GM12878 (cell line): ENCODE data around the gene ARHGAP44. TPM values are rescaled to one million over a fixed set of nuclear protein-coding genes. Genes with fewer than 3 reads are reported as not detected.

Experiments used
- ATAC-seq: fragments of 200-7000 bp; cut with Tn5 transposase; 3 replicates; pipeline ENCODE4 v1.9.1; 2020; ENCODE audit warnings: mild to moderate bottlenecking, moderate library complexity
- BruUV-seq: library from RNA; stranded (reverse); fragments of 400-500 nt; replicated peaks from 2 replicates; lab custom pipeline; 2021; lab: Mats Ljungman, UMichigan
- CTCF ChIA-PET: fragments of 300-600 bp; sonication (Branson Sonifier 250); formaldehyde crosslinking; extraction: SDS; loops from one replicate; lab custom pipeline; 2021; ENCODE audit warnings: inconsistent platforms; lab: Yijun Ruan, JAX
- POLR2A ChIA-PET: fragments of 350-600 bp; formaldehyde crosslinking; extraction: SDS; loops from one replicate; lab custom pipeline; 2021; ENCODE audit warnings: inconsistent platforms; lab: Charles Lee
- RAD21 ChIA-PET: fragments of 300-600 bp; sonication (Branson Sonifier 250); formaldehyde crosslinking; loops from one replicate; lab custom pipeline; 2023; ENCODE audit warnings: antibody characterized with exemption; ENCODE audit not compliant: unreplicated experiment; lab: Charles Lee
- SMC1A ChIA-PET: fragments of 300-600 bp; sonication (Branson Sonifier 250); formaldehyde crosslinking; loops from one replicate; lab custom pipeline; 2023; ENCODE audit not compliant: unreplicated experiment, uncharacterized antibody; lab: Charles Lee
- DNase-seq: peaks from one replicate; pipeline ENCODE4 v3.0.0-alpha.2; 2011; ENCODE audit warnings: low read depth, low spot score
- FAIRE-seq: peaks from 3 replicates; lab custom pipeline; 2011; peaks lifted over from hg19 to GRCh38; lab: Jason Lieb, UNC
- H2AFZ ChIP-seq: 2 replicates; pipeline ENCODE4 v1.6.0; 2011; ENCODE audit warnings: low read depth, low read length, control low read depth; ENCODE audit not compliant: control insufficient read depth
- H3K27ac ChIP-seq: 2 replicates; pipeline ENCODE4 v1.5.1; 2011; ENCODE audit warnings: control low read depth; ENCODE audit not compliant: control insufficient read depth, insufficient read depth
- H3K27me3 ChIP-seq, 2 experiments: replicated peaks in 1 of 2; 2 replicates each; pipeline versions ENCODE4 v1.6.0 to v1.6.1; 2011; ENCODE audit warnings: low read length in 1 of 2; ENCODE audit not compliant: control insufficient read depth in 2 of 2, insufficient read depth in 2 of 2
- H3K36me3 ChIP-seq, 2 experiments: 2 replicates each; pipeline ENCODE4 v1.5.1; 2011; ENCODE audit warnings: low read length in 1 of 2; ENCODE audit not compliant: control insufficient read depth in 2 of 2, insufficient read depth in 2 of 2
- H3K4me1 ChIP-seq: 2 replicates; pipeline ENCODE4 v1.6.1; 2011; ENCODE audit warnings: mild to moderate bottlenecking, low read length, moderate library complexity, mixed read lengths; ENCODE audit not compliant: control insufficient read depth, insufficient read depth
- H3K4me2 ChIP-seq: 2 replicates; pipeline ENCODE4 v1.6.0; 2011; ENCODE audit warnings: control low read depth; ENCODE audit not compliant: control insufficient read depth, insufficient read depth
- H3K4me3 ChIP-seq: fragments of 200-600 bp; sonication (generic); 2 replicates; pipeline ENCODE4 v1.5.1; 2016
- H3K79me2 ChIP-seq: 2 replicates; pipeline ENCODE4 v1.6.0; 2011; ENCODE audit warnings: low read length; ENCODE audit not compliant: control insufficient read depth, insufficient read depth
- H3K9ac ChIP-seq: 2 replicates; pipeline ENCODE4 v1.8.0; 2011; ENCODE audit warnings: low read length, control low read depth, mixed read lengths; ENCODE audit not compliant: control insufficient read depth, insufficient read depth
- H3K9me3 ChIP-seq: replicated peaks from 3 replicates; pipeline ENCODE4 v1.5.1; 2011; ENCODE audit warnings: mild to moderate bottlenecking, low read length; ENCODE audit not compliant: control insufficient read depth, insufficient read depth
- H4K20me1 ChIP-seq: 2 replicates; pipeline ENCODE4 v1.6.0; 2011; ENCODE audit not compliant: control insufficient read depth, insufficient read depth
- BCL11A ChIP-seq: IDR thresholded peaks from 2 replicates; pipeline ENCODE4 v1.6.1; 2011; ENCODE audit warnings: low read depth, low read length
- BMI1 ChIP-seq: fragments of 450-650 bp; IDR thresholded peaks from 2 replicates; pipeline ENCODE4 v1.6.1; 2016; ENCODE audit warnings: mild to moderate bottlenecking, moderate library complexity, borderline replicate concordance
- CHD2 ChIP-seq: IDR thresholded peaks from 2 replicates; pipeline ENCODE4 v1.6.1; 2011; ENCODE audit warnings: low read depth, low read length, improper control_type of control experiment, borderline replicate concordance
- CREM ChIP-seq: IDR thresholded peaks from 2 replicates; pipeline ENCODE4 v1.6.1; 2014; ENCODE audit warnings: antibody characterized with exemption, low read depth
- LARP7 ChIP-seq: fragments of 450-650 bp; IDR thresholded peaks from 2 replicates; pipeline ENCODE4 v1.6.1; 2017; ENCODE audit warnings: mild to moderate bottlenecking
- MEF2A ChIP-seq: IDR thresholded peaks from 2 replicates; pipeline ENCODE4 v1.6.1; 2011; ENCODE audit warnings: low read depth, mild to moderate bottlenecking, low read length, moderate library complexity; ENCODE audit not compliant: insufficient read depth
- MTA3 ChIP-seq: IDR thresholded peaks from 2 replicates; pipeline ENCODE4 v1.6.1; 2012; ENCODE audit warnings: low read length, inconsistent platforms, borderline replicate concordance
- MXI1 ChIP-seq: fragments of 150-350 bp; IDR thresholded peaks from 2 replicates; pipeline ENCODE4 v1.6.1; 2011; ENCODE audit warnings: low read depth, mild to moderate bottlenecking, inconsistent platforms, low read length, improper control_type of control experiment
- RB1 ChIP-seq: fragments of 450-650 bp; formaldehyde crosslinking; IDR thresholded peaks from 2 replicates; pipeline ENCODE4 v1.6.1; 2017; ENCODE audit warnings: mild to moderate bottlenecking, borderline replicate concordance
- SIN3A ChIP-seq: IDR thresholded peaks from 2 replicates; pipeline ENCODE4 v1.6.1; 2012; ENCODE audit warnings: low read depth, low read length, improper control_type of control experiment
- TCF3 ChIP-seq: IDR thresholded peaks from 2 replicates; pipeline ENCODE4 v1.6.1; 2012; ENCODE audit warnings: low read depth, mild to moderate bottlenecking, low read length, borderline replicate concordance; ENCODE audit not compliant: insufficient read depth
- USF2 ChIP-seq: IDR thresholded peaks from 2 replicates; pipeline ENCODE4 v1.6.1; 2011; ENCODE audit warnings: low read depth, low read length, improper control_type of control experiment, borderline replicate concordance
- ZSCAN29 ChIP-seq: fragments of 450-650 bp; IDR thresholded peaks from 2 replicates; pipeline ENCODE4 v1.6.1; 2017; ENCODE audit warnings: mild to moderate bottlenecking, moderate library complexity
- WGBS: methylation state at CpG from one replicate; pipeline ENCODE4 v1.1.6; 2016; ENCODE audit warnings: low lambda C conversion rate; ENCODE audit not compliant: insufficient replicate concordance, insufficient coverage; ENCODE audit errors: missing lambda C conversion rate; 5-methylcytosine and 5-hydroxymethylcytosine counted together
- in situ Hi-C: fragments of 300-500 bp; cut with MboI; formaldehyde crosslinking; loops from 9 replicates; pipeline ENCODE4 v1.14.3; 2018; ENCODE audit warnings: mixed read lengths
- intact Hi-C: fragments of 100-400 bp; cut with micrococcal nuclease; formaldehyde crosslinking; loops from one replicate; pipeline ENCODE4 v1.14.2; 2022; ENCODE audit not compliant: unreplicated experiment
- polyA plus RNA-seq, 11 experiments: library from polyadenylated mRNA; depleted of rRNA in 4 of 11; unstranded in 6 of 11; stranded (reverse) in 5 of 11; fragments of >200 nt; fragmentation: Nextera tagmentation in 4 of 11; fragmentation: Illumina TruSeq in 1 of 11; extraction: Ambion mirVana in 4 of 11; extraction: Trizol in 1 of 11; gene quantifications; 1 replicate in 1 of 11; 2 replicates in 10 of 11; pipeline versions ENCODE4 v1.2.1 to v1.2.3, GENCODE V29; 2011 to 2016; ENCODE audit warnings: inconsistent platforms in 2 of 11, missing spikeins in 2 of 11, low read depth in 1 of 11
- total RNA-seq, 4 experiments: library from RNA; depleted of rRNA in 3 of 4; stranded (reverse); fragments of >200 nt in 3 of 4; fragmentation: Illumina TruSeq in 1 of 4; extraction: Trizol in 1 of 4; gene quantifications; 2 replicates each; pipeline versions ENCODE4 v1.2.1 to v1.2.3, GENCODE V29; 2013 to 2021
- TF ChIP-seq, protein P1 (sequence below): IDR thresholded peaks from 2 replicates; pipeline ENCODE4 v1.6.1; 2012; ENCODE audit warnings: mild to moderate bottlenecking, low read depth, low read length
- TF ChIP-seq, protein P2 (sequence below): fragments of 450-650 bp; conservative IDR thresholded peaks from 2 replicates; pipeline ENCODE4 v1.6.1; 2017; ENCODE audit warnings: mild to moderate bottlenecking, moderate library complexity

ARHGAP44 gene
- total and polyA plus RNA-seq, 10 of the 15 experiments (the other 5 are each of a cell fraction or from before 2014, with no cell fraction given): 0.11 to 1.2 (median 0.48) TPM

GRCh38 chr17:12998461-12998860, 209.2 kb downstream of the ARHGAP44 start:
- H3K27ac ChIP-seq: no peak overlapping the region
- no peaks in the 10 kb centered on the region for H3K4me1 ChIP-seq
- H3K9ac ChIP-seq: no peak overlapping the region
- in situ Hi-C loops: no loop called here
- DNase-seq: no peak
- H3K79me2 ChIP-seq: no peaks in the 10 kb centered on the region
- intact Hi-C loops: no loop called here
- TF ChIP-seq CHD2 (no peak), RB1 (no peak), LARP7 (no peak), TCF3 (no peak), USF2 (no peak), MTA3 (no peak), BCL11A (no peak), CREM (no peak), MXI1 (no peak), ZSCAN29 (no peak), SIN3A (no peak), BMI1 (no peak), MEF2A (no peak)
- TF ChIP-seq, protein P1, sequence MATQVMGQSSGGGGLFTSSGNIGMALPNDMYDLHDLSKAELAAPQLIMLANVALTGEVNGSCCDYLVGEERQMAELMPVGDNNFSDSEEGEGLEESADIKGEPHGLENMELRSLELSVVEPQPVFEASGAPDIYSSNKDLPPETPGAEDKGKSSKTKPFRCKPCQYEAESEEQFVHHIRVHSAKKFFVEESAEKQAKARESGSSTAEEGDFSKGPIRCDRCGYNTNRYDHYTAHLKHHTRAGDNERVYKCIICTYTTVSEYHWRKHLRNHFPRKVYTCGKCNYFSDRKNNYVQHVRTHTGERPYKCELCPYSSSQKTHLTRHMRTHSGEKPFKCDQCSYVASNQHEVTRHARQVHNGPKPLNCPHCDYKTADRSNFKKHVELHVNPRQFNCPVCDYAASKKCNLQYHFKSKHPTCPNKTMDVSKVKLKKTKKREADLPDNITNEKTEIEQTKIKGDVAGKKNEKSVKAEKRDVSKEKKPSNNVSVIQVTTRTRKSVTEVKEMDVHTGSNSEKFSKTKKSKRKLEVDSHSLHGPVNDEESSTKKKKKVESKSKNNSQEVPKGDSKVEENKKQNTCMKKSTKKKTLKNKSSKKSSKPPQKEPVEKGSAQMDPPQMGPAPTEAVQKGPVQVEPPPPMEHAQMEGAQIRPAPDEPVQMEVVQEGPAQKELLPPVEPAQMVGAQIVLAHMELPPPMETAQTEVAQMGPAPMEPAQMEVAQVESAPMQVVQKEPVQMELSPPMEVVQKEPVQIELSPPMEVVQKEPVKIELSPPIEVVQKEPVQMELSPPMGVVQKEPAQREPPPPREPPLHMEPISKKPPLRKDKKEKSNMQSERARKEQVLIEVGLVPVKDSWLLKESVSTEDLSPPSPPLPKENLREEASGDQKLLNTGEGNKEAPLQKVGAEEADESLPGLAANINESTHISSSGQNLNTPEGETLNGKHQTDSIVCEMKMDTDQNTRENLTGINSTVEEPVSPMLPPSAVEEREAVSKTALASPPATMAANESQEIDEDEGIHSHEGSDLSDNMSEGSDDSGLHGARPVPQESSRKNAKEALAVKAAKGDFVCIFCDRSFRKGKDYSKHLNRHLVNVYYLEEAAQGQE: no peak
- TF ChIP-seq, protein P2, sequence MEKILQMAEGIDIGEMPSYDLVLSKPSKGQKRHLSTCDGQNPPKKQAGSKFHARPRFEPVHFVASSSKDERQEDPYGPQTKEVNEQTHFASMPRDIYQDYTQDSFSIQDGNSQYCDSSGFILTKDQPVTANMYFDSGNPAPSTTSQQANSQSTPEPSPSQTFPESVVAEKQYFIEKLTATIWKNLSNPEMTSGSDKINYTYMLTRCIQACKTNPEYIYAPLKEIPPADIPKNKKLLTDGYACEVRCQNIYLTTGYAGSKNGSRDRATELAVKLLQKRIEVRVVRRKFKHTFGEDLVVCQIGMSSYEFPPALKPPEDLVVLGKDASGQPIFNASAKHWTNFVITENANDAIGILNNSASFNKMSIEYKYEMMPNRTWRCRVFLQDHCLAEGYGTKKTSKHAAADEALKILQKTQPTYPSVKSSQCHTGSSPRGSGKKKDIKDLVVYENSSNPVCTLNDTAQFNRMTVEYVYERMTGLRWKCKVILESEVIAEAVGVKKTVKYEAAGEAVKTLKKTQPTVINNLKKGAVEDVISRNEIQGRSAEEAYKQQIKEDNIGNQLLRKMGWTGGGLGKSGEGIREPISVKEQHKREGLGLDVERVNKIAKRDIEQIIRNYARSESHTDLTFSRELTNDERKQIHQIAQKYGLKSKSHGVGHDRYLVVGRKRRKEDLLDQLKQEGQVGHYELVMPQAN: no peak
- TF ChIP-seq, all 136 proteins: peak for 0
- FAIRE-seq (no peak), ATAC-seq (no peak)
- Histone ChIP-seq H3K4me3 (no peak overlapping the region), H4K20me1 (no peaks in the 10 kb centered on the region), H2AFZ (no peak overlapping the region), H3K4me2 (no peak overlapping the region), H3K27me3 (no peaks in the 10 kb centered on the region), H3K36me3 (peaks cover 43 to 51% of the 10 kb centered on the region in 2 experiments), H3K9me3 (no peaks in the 10 kb centered on the region)
- RAD21 ChIA-PET: no interaction called here
- POLR2A ChIA-PET: no interaction called here
- SMC1A ChIA-PET: interaction anchor here (1.1 kb wide), 1 partner anchor 568 kb away, joined by 3 read pairs; no protein-coding TSS in a partner anchor
- CTCF ChIA-PET: interaction anchor here (1.4 kb wide), 1 partner anchor 25 kb away, joined by 3 read pairs; no protein-coding TSS in a partner anchor
- WGBS: 95% methylated on average over 8 of the region's 8 CpGs
- no TSS peak for BruUV-seq
